ENCODE results near the gene CLDN8. TPM values are rescaled to one million over a fixed set of nuclear protein-coding genes. Genes with fewer than 3 reads are reported as not detected.

Gene CLDN8
- polyA plus RNA-seq, 1 donor from 2014 or later, result not detected

- H3K4me3 Mint-ChIP-seq, result no peak overlapping the region
- no peak overlapping the region for H3K27ac Mint-ChIP-seq
- H3K9me3 Mint-ChIP-seq, result peaks cover 3 to 7% (median 5%) of the 10 kb centered on the region in 3 donors
- H3K36me3 Mint-ChIP-seq, result no peaks in the 10 kb centered on the region
- H3K27me3 Mint-ChIP-seq, result no peaks in the 10 kb centered on the region
- no peaks in the 10 kb centered on the region for H3K4me1 Mint-ChIP-seq
Measured at GRCh38 chr21:30227633-30228404, 11.9 kb upstream of the CLDN8 start.

- Mint-ChIP-seq H3K4me1 (no peaks in the 10 kb centered on the region), H3K27ac (no peak overlapping the region), H3K36me3 (no peaks in the 10 kb centered on the region), H3K27me3 (no peaks in the 10 kb centered on the region), H3K9me3 (peaks cover 3 to 7% (median 5%) of the 10 kb centered on the region in 3 donors), H3K4me3 (no peak overlapping the region)
Measured at GRCh38 chr21:30227128-30227527, 11.2 kb upstream of the CLDN8 start.

- Mint-ChIP-seq H3K36me3 (peaks cover 1% of the 10 kb centered on the region), H3K27me3 (no peaks in the 10 kb centered on the region), H3K4me3 (no peak overlapping the region), H3K27ac (no peak overlapping the region), H3K4me1 (no peaks in the 10 kb centered on the region), H3K9me3 (peaks cover 0 to 5% (median 1%) of the 10 kb centered on the region in 3 donors)
Measured at GRCh38 chr21:30223596-30223995, 7.7 kb upstream of the CLDN8 start.

GRCh38 chr21:30222724-30223123 lies 6.8 kb upstream of the CLDN8 start:
- peaks cover 1% of the 10 kb centered on the region for H3K36me3 Mint-ChIP-seq
- no peaks in the 10 kb centered on the region for H3K27me3 Mint-ChIP-seq
- H3K4me3 Mint-ChIP-seq, result no peak overlapping the region
- H3K9me3 Mint-ChIP-seq, result peaks cover 0 to 5% (median 1%) of the 10 kb centered on the region in 3 donors
- H3K27ac Mint-ChIP-seq, result no peak overlapping the region
- H3K4me1 Mint-ChIP-seq, result no peaks in the 10 kb centered on the region

- no peaks in the 10 kb centered on the region for H3K27me3 Mint-ChIP-seq
- no peak overlapping the region for H3K4me3 Mint-ChIP-seq
- H3K27ac Mint-ChIP-seq, result no peak overlapping the region
- H3K9me3 Mint-ChIP-seq, result peaks cover 0 to 5% (median 5%) of the 10 kb centered on the region in 3 donors
- H3K4me1 Mint-ChIP-seq, result no peaks in the 10 kb centered on the region
- H3K36me3 Mint-ChIP-seq, result no peaks in the 10 kb centered on the region
Measured at GRCh38 chr21:30211071-30211470, 4.8 kb downstream of the CLDN8 start.

GRCh38 chr21:30209601-30210000 lies 6.3 kb downstream of the CLDN8 start:
- H3K4me1 Mint-ChIP-seq, result no peaks in the 10 kb centered on the region
- no peaks in the 10 kb centered on the region for H3K27me3 Mint-ChIP-seq
- no peaks in the 10 kb centered on the region for H3K36me3 Mint-ChIP-seq
- H3K4me3 Mint-ChIP-seq, result no peak overlapping the region
- peaks cover 0 to 8% (median 5%) of the 10 kb centered on the region in 3 donors for H3K9me3 Mint-ChIP-seq
- H3K27ac Mint-ChIP-seq, result no peak overlapping the region

- Mint-ChIP-seq H3K27ac (peak overlapping the region in 1 of 3 donors; percentile 77), H3K4me3 (no peak overlapping the region), H3K27me3 (no peaks in the 10 kb centered on the region), H3K36me3 (no peaks in the 10 kb centered on the region), H3K9me3 (peaks cover 0 to 5% (median 3%) of the 10 kb centered on the region in 3 donors), H3K4me1 (no peaks in the 10 kb centered on the region)
Measured at GRCh38 chr21:30207252-30207579, 8.7 kb downstream of the CLDN8 start.

GRCh38 chr21:30206551-30207251 lies 9.2 kb downstream of the CLDN8 start:
- Mint-ChIP-seq H3K27ac (peak overlapping the region in 1 of 3 donors; percentile 77), H3K36me3 (no peaks in the 10 kb centered on the region), H3K9me3 (peaks cover 0 to 5% (median 3%) of the 10 kb centered on the region in 3 donors), H3K4me3 (no peak overlapping the region), H3K4me1 (no peaks in the 10 kb centered on the region), H3K27me3 (no peaks in the 10 kb centered on the region)

GRCh38 chr21:30200000-30200399 lies 15.9 kb downstream of the CLDN8 start:
- Mint-ChIP-seq H3K27ac (no peak overlapping the region), H3K36me3 (no peaks in the 10 kb centered on the region), H3K4me1 (no peaks in the 10 kb centered on the region), H3K4me3 (no peak overlapping the region), H3K9me3 (peaks cover 0 to 2% (median 0%) of the 10 kb centered on the region in 3 donors), H3K27me3 (no peaks in the 10 kb centered on the region)

- no peaks in the 10 kb centered on the region for H3K27me3 Mint-ChIP-seq
- H3K36me3 Mint-ChIP-seq, result no peaks in the 10 kb centered on the region
- H3K27ac Mint-ChIP-seq, result no peak overlapping the region
- H3K9me3 Mint-ChIP-seq, result peaks cover 0 to 4% (median 3%) of the 10 kb centered on the region in 3 donors
- H3K4me3 Mint-ChIP-seq, result no peak overlapping the region
- H3K4me1 Mint-ChIP-seq, result peaks cover 0 to 2% (median 0%) of the 10 kb centered on the region in 3 donors
Measured at GRCh38 chr21:30194701-30195299, 21.1 kb downstream of the CLDN8 start.

- H3K27ac Mint-ChIP-seq, result no peak overlapping the region
Measured at GRCh38 chr21:30193201-30193600, 22.7 kb downstream of the CLDN8 start.

GRCh38 chr21:30190554-30190953 lies 25.3 kb downstream of the CLDN8 start:
- H3K4me3 Mint-ChIP-seq, result peak overlapping the region in 1 of 4 donors; percentile 14
- peak overlapping the region in 1 of 3 donors; percentile 48 for H3K27ac Mint-ChIP-seq
- peaks cover 0 to 2% (median 0%) of the 10 kb centered on the region in 3 donors for H3K4me1 Mint-ChIP-seq
- no peaks in the 10 kb centered on the region for H3K27me3 Mint-ChIP-seq
- H3K36me3 Mint-ChIP-seq, result no peaks in the 10 kb centered on the region
- peaks cover 0 to 3% (median 3%) of the 10 kb centered on the region in 3 donors for H3K9me3 Mint-ChIP-seq

More at GRCh38 chr21:30193201-30193600, 22.7 kb downstream of the CLDN8 start:
- Mint-ChIP-seq H3K36me3 (no peaks in the 10 kb centered on the region), H3K4me3 (no peak overlapping the region), H3K4me1 (peaks cover 0 to 2% (median 0%) of the 10 kb centered on the region in 3 donors), H3K9me3 (peaks cover 0 to 3% (median 3%) of the 10 kb centered on the region in 3 donors), H3K27me3 (no peaks in the 10 kb centered on the region)

GRCh38 chr21:30189773-30190172 lies 26.1 kb downstream of the CLDN8 start:
- no peak overlapping the region for H3K27ac Mint-ChIP-seq
- no peaks in the 10 kb centered on the region for H3K36me3 Mint-ChIP-seq
- no peak overlapping the region for H3K4me3 Mint-ChIP-seq
- peaks cover 0 to 2% (median 0%) of the 10 kb centered on the region in 3 donors for H3K4me1 Mint-ChIP-seq
- no peaks in the 10 kb centered on the region for H3K27me3 Mint-ChIP-seq
- peaks cover 0 to 3% (median 3%) of the 10 kb centered on the region in 3 donors for H3K9me3 Mint-ChIP-seq

- Mint-ChIP-seq H3K27ac (no peak overlapping the region), H3K9me3 (peaks cover 0 to 1% (median 0%) of the 10 kb centered on the region in 3 donors), H3K4me3 (no peak overlapping the region), H3K36me3 (no peaks in the 10 kb centered on the region), H3K4me1 (no peaks in the 10 kb centered on the region), H3K27me3 (no peaks in the 10 kb centered on the region)
Measured at GRCh38 chr21:30186242-30186641, 29.7 kb downstream of the CLDN8 start.

- Mint-ChIP-seq H3K4me3 (no peak overlapping the region), H3K36me3 (peaks cover 2% of the 10 kb centered on the region), H3K27ac (no peak overlapping the region), H3K27me3 (no peaks in the 10 kb centered on the region), H3K9me3 (peaks cover 2 to 14% (median 5%) of the 10 kb centered on the region in 3 donors), H3K4me1 (no peaks in the 10 kb centered on the region)
Measured at GRCh38 chr21:30168086-30168485, 47.8 kb downstream of the CLDN8 start.
